Gastroesophageal sphincter (tissue), 3 donors: ENCODE results near the gene SLTM.

ENCODE experiments used
- CTCF ChIP-seq, 4 experiments: fragments of 200-600 bp in 2 of 4; fragments of 450-650 bp in 2 of 4; sonication (generic) in 1 of 4; IDR thresholded peaks; one replicate each; pipeline ENCODE4 v1.5.1; 2017 to 2019; ENCODE audit warnings: antibody characterized with exemption in 4 of 4, mild to moderate bottlenecking in 2 of 4, moderate library complexity in 2 of 4
- POLR2A ChIP-seq, 2 donors: fragments of 450-650 bp; IDR thresholded peaks; one replicate each; pipeline ENCODE4 v1.6.1; 2017; ENCODE audit warnings: antibody characterized with exemption in 2 of 2, mild to moderate bottlenecking in 2 of 2, moderate library complexity in 1 of 2

DNA sequence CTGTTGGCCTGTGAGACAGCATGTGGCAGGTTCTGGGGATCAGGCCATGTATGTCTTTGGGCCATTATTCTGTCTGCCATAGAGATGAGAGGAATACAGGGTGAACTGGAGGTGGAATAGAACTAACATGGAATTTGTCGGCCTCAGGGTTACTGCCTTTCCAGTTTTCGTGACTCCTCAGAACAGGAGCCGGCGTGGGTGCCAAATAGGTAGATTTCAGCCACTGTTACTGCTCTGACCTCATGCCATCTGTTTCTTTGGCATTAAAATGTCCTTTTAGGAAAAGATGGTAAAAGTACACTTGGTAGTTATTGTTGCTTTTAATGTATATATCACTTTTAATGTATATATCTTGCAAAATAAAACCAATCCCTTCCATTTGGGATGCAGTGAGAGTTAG, 65.6 kb downstream of the SLTM start:
- TF ChIP-seq CTCF (IDR thresholded peaks at IDR 0.05): no peak
- TF ChIP-seq POLR2A (IDR thresholded peaks at IDR 0.05): no peak
